ENCODE results near the gene JMJD7.

Gene JMJD7

DNA sequence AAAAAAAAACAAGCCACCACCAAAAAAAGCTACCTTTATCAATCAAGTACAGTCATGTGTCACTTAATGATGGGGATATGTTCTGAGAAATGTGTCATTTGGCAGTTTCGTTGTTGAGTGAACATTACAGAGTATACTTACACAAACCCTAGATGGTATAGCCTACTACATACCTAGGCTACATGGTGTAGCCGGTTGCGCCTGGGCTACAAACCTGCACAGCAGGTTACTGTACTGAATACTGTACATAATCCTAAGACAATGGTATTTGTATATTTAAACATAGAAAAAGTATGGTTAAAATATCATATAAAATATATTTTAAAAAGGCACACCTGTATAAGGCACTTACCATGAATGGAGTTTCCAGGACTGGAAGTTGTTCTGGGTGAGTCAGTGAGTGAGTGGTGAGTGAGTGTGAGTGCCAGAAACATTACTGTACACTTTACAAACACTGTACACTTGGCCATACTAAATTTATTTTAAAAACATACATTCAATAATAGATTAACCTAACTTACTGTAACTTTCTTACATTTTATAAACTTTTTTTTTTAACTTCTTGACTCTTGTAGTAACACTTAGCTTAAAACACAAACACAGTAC lies 25.9 kb upstream of the JMJD7 start:
- no peak for DNase-seq

- DNase-seq, result no peak
These were observed 23.5 kb upstream of the JMJD7 start for GRCh38 chr15:41804361-41804760.

DNA sequence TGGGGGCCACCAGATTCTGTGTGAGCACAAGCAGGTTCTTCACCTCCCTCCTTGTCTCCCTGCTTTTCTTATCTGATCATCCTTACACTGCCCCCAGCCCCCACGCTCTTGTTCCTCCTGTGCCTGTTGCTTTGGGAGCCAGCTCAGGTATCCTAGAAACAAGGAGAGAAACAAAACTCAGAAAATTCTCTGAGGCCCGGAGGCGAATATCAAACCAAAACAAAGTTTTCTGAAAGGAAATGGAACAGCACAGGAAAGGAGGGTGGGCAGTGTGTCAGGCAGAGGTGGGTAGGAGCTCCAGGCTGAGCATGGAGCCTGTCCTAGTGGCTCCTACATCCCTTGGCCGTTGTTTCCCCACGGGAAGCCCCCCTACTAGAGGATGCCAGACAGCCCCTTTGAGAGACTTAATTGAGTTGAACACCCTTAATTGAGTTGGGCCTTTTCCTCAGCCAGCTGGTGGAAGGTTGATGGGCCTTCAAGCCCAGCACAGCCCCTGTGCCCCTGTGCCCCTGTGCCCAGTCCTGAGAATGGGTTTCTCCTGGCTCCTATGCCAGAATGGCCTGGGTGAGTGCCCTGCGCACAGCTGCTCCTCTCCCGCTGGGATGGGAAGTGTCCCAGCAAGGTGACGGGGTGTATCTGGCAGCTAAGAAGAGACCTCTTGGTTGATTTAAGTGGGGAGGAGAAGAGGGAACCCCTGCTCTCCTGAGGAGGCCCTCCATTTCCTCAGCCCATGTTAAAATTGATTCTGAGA lies 22.8 kb upstream of the JMJD7 start:
- no peak for DNase-seq

DNA sequence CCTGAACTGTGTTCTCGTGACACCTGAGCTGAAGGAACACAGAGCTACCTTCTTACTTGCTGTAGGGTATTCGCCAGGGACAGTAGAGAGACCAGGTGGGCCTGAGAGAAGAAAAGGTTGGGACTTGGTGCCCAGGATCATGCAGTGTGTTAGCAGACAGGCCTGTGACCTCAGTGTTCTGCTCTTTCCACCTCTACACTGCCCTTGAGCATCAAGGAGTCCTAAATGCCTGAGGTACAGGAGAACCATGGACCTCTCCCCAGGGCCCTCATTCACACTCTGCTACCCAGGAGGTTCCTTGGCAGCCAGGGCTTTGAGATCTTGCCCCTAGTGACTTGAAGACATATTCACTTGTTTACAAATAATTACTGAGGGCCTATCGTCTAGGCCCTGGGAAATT lies 22.2 kb upstream of the JMJD7 start:
- no peak for DNase-seq

- no peak for DNase-seq
These were observed 21.4 kb upstream of the JMJD7 start for GRCh38 chr15:41806291-41807181.

- no peak for DNase-seq
These were observed 18.8 kb upstream of the JMJD7 start for GRCh38 chr15:41809121-41809520.

DNA sequence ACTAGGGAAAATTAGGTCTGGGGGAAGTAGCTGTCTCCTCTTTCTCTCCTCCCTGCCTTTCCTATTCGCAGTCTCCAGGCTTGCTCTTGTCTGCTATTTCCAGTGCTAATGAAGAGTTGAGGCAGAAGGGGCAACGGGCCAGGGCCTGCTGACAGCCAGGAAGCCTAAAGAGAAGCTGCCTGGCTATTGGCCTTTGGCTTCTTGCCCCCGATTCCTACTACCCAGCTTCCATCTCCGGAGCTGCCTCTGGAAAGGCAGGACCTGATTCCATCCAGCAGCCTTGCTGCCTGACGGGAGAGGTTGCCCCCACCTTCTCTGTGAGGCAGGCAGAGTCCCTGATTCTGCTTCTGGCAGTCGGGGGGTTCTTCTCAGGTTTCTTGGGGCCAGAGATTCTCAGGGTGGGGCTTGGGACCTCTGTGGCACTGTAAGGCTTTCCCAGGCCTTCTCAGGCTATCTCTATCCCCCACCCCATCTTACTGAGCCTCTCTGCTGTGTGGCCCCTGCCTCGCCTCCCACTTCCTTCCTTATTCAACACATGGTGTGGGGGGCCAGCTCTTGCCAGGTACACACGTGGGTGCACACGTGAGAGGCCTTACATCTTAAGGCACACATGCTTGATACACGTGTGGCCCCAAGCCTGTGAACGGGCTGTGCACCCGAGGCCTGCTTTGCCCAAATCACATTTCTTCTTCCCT lies 18.2 kb upstream of the JMJD7 start:
- DNase-seq, result no peak

DNA sequence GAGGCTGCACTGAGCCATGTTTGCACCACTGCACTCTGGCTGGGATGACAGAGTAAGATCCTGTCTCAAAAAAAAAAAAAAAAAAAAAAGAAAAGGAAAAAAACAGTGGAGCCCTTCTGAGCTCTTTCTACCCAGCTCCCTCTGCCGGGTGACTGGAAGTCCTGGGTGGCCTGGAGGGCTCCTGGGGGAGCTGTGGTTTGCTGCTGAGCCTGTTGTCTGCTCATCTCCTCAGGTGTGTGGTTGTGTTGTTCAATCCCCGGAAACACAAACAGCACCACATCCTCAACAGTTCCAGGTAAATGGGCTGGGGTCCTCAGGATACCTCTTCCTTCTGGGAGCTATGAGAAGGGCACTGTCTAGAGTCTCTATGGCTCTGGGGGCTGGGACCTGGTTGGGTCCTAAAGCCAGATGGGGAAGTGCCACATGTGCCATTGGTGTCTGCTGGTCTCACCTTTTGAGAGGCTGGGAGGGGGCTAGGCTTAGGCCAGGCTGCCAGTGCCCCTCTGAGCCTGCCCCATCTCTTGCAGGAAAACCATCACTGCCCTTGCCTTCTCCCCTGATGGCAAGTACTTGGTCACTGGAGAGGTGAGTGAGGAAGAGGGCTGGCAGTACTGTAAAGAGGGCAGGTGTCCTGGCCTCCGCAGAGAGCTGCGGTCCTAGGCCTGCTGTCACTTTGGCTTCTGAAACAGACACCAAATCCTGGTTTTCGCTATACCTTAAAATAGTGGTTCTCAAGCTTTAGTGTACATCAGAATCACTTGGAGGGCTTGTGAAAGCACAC lies 17.1 kb upstream of the JMJD7 start:
- DNase-seq, result no peak

GRCh38 chr15:41811432-41812195 lies 16.3 kb upstream of the JMJD7 start:
- DNase-seq, result no peak

DNA sequence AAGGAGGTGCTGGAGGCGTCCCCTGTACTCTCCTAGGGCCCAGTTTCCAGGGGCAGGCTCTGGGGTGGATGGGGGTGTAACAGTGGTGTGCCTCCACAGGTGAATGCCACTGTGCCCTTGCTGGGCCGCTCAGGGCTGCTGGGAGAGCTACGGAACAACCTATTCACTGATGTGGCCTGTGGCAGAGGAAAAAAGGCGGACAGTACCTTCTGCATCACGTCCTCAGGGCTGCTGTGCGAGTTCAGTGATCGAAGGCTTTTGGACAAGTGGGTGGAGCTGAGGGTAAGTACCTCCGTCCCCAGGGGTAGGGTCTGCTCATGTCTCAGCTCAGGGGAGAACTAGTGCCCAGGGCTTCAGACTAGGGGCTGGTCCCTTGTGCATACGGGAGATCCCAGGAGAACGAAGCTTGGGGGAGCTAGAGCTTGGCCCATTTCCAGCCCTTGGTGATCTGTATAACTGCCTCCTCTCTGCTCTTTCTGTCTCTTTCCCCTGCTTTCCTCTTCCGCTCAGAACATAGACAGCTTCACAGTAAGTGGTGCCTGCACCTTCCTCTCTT lies 15.0 kb upstream of the JMJD7 start:
- DNase-seq, result no peak

DNA sequence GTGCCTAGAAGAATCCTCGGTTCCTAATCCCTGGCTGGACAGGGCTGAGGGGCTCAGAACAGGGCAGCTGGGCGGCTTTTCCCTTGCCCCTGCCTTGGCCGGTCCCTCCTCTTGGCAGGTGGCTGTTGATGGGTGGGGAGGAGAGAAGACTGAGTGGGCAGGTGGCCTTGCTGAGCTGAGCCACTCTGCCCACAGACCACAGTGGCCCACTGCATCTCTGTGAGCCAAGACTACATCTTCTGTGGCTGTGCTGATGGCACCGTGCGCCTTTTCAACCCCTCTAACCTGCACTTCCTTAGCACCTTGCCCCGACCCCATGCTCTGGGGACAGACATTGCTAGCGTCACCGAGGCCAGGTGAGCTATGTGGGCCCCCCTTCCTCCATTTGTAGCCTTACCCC lies 14.5 kb upstream of the JMJD7 start:
- no peak for DNase-seq

DNA sequence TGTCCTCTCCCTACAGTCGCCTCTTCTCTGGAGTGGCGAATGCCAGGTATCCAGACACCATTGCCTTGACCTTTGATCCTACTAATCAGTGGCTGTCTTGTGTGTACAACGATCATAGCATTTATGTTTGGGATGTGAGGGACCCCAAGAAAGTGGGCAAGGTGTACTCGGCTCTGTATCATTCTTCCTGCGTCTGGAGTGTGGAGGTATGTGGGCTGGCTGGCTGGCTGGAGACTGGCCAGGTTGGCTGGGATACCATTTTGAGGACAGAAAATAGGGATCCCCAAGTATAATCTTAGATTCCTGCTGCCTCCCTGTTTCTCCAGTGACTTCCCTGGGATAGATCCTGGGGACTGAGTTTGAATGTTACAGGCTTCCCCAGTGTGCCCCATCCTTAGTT lies 13.4 kb upstream of the JMJD7 start:
- DNase-seq, result no peak

GRCh38 chr15:41816788-41817187 lies 11.1 kb upstream of the JMJD7 start:
- DNase-seq, result no peak

- DNase-seq, result no peak
These were observed 10.6 kb upstream of the JMJD7 start for GRCh38 chr15:41817327-41817726.

DNA sequence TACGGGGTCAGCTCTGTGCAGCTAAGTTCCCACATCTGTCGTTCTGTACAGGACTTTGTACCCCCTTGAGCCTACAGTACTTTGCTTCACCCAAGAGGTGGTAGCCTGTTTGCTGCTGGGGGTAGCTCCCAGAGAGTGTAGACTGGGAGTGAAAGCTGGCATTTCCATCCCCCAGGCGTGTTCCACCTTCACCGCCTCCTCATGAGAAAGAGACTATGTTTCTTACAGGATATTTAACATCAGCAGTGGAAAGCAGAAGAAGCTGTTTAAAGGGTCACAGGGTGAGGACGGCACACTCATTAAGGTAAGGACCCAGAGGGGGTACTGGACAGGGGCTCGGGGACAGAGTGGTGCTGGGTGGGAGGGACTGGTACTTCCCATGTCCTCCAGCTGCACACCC lies 10.1 kb upstream of the JMJD7 start:
- DNase-seq, result no peak

DNA sequence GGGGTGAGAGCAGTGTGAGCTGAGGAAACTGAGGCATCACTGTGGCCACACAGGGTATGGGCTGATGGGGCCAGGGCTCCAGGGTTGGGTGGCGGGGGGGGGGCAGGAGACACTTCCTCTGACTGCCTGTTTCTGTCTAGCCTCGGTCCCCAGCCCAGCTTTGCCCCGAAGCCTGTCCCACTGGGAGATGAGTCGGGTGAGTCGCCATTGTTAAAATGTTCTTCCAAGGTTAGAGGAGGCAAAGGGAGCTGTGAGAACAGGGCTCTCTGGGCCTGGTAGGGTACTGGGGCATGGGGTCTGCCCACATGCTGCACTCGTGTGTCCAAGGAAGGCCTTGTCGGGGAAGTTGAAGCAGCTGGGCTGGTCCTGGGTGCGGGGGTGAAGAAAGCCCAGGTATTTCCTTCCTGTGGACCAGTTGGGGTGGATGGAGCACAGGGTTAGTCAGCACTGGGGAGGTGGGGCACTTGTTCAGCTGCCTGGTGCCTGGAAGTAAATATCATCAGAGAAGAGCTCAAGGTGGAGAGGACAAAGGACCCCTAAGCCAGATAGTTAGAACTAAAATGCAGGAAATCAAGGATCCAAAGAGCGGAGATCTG lies 8.3 kb upstream of the JMJD7 start:
- DNase-seq, result no peak

- no peak for DNase-seq
These were observed 7.0 kb upstream of the JMJD7 start for GRCh38 chr15:41820791-41821423.

GRCh38 chr15:41821831-41822230 lies 6.1 kb upstream of the JMJD7 start:
- DNase-seq, result no peak

DNA sequence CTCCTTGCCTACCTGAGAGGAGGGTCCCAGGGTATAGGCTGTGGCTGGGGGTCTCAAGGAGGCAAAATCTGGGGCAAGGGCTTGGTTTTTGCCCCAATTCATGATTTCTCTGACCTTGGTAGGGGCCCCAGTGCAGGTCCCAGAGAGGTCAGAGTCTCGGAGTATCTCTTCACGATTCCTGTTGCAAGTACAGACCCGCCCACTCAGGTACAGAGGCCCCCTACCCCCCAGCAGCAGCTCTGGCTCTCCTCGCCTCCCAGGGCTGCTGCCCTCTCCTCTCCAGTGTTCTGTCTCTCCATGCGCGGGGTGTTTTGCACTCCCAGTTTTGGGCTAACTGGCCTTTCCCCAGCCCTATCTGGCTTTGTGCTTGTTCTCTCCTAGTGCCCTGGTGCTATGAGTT lies 5.4 kb upstream of the JMJD7 start:
- DNase-seq, result no peak

DNA sequence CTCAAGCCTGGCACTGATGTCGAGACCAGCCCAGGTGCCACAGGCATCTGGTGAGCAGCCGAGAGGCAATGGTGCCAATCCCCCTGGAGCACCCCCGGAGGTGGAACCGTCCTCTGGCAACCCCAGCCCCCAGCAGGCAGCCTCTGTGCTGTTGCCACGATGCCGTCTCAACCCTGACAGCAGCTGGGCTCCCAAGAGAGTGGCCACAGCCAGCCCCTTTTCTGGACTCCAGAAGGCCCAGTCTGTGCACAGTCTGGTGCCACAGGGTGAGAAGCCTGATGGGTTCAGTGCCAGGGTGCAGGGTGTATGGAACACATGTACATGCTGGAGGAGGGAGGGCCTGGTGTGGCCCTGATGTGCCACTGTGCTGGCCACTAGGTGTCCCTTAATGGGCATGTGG lies 4.9 kb upstream of the JMJD7 start:
- DNase-seq, result no peak

All from DMS153 (cell line).